Measurements from ENCODE around the gene MED10. TPM values are rescaled to one million over a fixed set of nuclear protein-coding genes. Genes with fewer than 3 reads are reported as not detected.

The MED10 gene
- total RNA-seq, 1 experiment from 2014 or later: 19.6 TPM

GRCh38 chr5:6389946-6390530 is 11.7 kb upstream of the MED10 start:
- Histone ChIP-seq H3K4me2 (ENCODE audit: low read depth, low read length, poor library complexity, severe bottlenecking) (no peak overlapping the region), H2AFZ (ENCODE audit: low read length) (no peak overlapping the region), H3K4me1 (ENCODE audit: low read length) (no peaks in the 10 kb centered on the region), H4K20me1 (ENCODE audit: insufficient read depth, low read depth, low read length) (no peaks in the 10 kb centered on the region), H3K27me3 (ENCODE audit: low read length) (no peaks in the 10 kb centered on the region), H3K27ac (ENCODE audit: low read length) (no peak overlapping the region), H3K9me2 (replicated peaks; ENCODE audit: insufficient read depth, low read length) (no peaks in the 10 kb centered on the region), H3K36me3 (ENCODE audit: insufficient read depth, low read length) (no peaks in the 10 kb centered on the region), H3K9me3 (ENCODE audit: low read length) (no peaks in the 10 kb centered on the region), H3K4me3 (ENCODE audit: low read length) (no peak overlapping the region), H3K9ac (ENCODE audit: low read length) (no peak overlapping the region), H3K79me2 (ENCODE audit: low read length) (no peaks in the 10 kb centered on the region)
- DNase-seq: no peak

- Histone ChIP-seq H3K36me3 (ENCODE audit: insufficient read depth, low read length) (no peaks in the 10 kb centered on the region), H3K4me3 (ENCODE audit: low read length) (no peak overlapping the region), H3K79me2 (ENCODE audit: low read length) (no peaks in the 10 kb centered on the region), H4K20me1 (ENCODE audit: insufficient read depth, low read depth, low read length) (no peaks in the 10 kb centered on the region), H3K4me1 (ENCODE audit: low read length) (no peaks in the 10 kb centered on the region), H3K27me3 (ENCODE audit: low read length) (no peaks in the 10 kb centered on the region), H3K9me2 (replicated peaks; ENCODE audit: insufficient read depth, low read length) (no peaks in the 10 kb centered on the region), H3K9me3 (ENCODE audit: low read length) (no peaks in the 10 kb centered on the region), H3K27ac (ENCODE audit: low read length) (no peak overlapping the region), H3K9ac (ENCODE audit: low read length) (no peak overlapping the region), H2AFZ (ENCODE audit: low read length) (no peak overlapping the region), H3K4me2 (ENCODE audit: low read depth, low read length, poor library complexity, severe bottlenecking) (no peak overlapping the region)
- no peak for DNase-seq
Observed at GRCh38 chr5:6389397-6389796, 11.1 kb upstream of the MED10 start.

- H3K9ac ChIP-seq (ENCODE audit: low read length): no peak overlapping the region
- no peaks in the 10 kb centered on the region for H4K20me1 ChIP-seq (ENCODE audit: insufficient read depth, low read depth, low read length)
- no peaks in the 10 kb centered on the region for H3K79me2 ChIP-seq (ENCODE audit: low read length)
- H3K9me3 ChIP-seq (ENCODE audit: low read length): no peaks in the 10 kb centered on the region
- no peak overlapping the region for H3K4me2 ChIP-seq (ENCODE audit: low read depth, low read length, poor library complexity, severe bottlenecking)
- H3K9me2 ChIP-seq (replicated peaks; ENCODE audit: insufficient read depth, low read length): no peaks in the 10 kb centered on the region
- no peaks in the 10 kb centered on the region for H3K4me1 ChIP-seq (ENCODE audit: low read length)
- no peak overlapping the region for H3K27ac ChIP-seq (ENCODE audit: low read length)
- no peaks in the 10 kb centered on the region for H3K27me3 ChIP-seq (ENCODE audit: low read length)
- no peaks in the 10 kb centered on the region for H3K36me3 ChIP-seq (ENCODE audit: insufficient read depth, low read length)
- no peak for DNase-seq
- H2AFZ ChIP-seq (ENCODE audit: low read length): no peak overlapping the region
- H3K4me3 ChIP-seq (ENCODE audit: low read length): no peak overlapping the region
Observed at GRCh38 chr5:6387970-6388369, 9.6 kb upstream of the MED10 start.

- no peaks in the 10 kb centered on the region for H4K20me1 ChIP-seq (ENCODE audit: insufficient read depth, low read depth, low read length)
- H3K9ac ChIP-seq (ENCODE audit: low read length): no peak overlapping the region
- H3K4me2 ChIP-seq (ENCODE audit: low read depth, low read length, poor library complexity, severe bottlenecking): no peak overlapping the region
- no peak overlapping the region for H3K4me3 ChIP-seq (ENCODE audit: low read length)
- H3K79me2 ChIP-seq (ENCODE audit: low read length): no peaks in the 10 kb centered on the region
- no peaks in the 10 kb centered on the region for H3K27me3 ChIP-seq (ENCODE audit: low read length)
- no peaks in the 10 kb centered on the region for H3K4me1 ChIP-seq (ENCODE audit: low read length)
- no peak overlapping the region for H2AFZ ChIP-seq (ENCODE audit: low read length)
- DNase-seq: no peak
- no peak overlapping the region for H3K27ac ChIP-seq (ENCODE audit: low read length)
- H3K36me3 ChIP-seq (ENCODE audit: insufficient read depth, low read length): no peaks in the 10 kb centered on the region
- H3K9me3 ChIP-seq (ENCODE audit: low read length): no peaks in the 10 kb centered on the region
- no peaks in the 10 kb centered on the region for H3K9me2 ChIP-seq (replicated peaks; ENCODE audit: insufficient read depth, low read length)
Observed at GRCh38 chr5:6386271-6386670, 7.9 kb upstream of the MED10 start.

- no peak overlapping the region for H3K9ac ChIP-seq (ENCODE audit: low read length)
- H4K20me1 ChIP-seq (ENCODE audit: insufficient read depth, low read depth, low read length): no peaks in the 10 kb centered on the region
- no peaks in the 10 kb centered on the region for H3K9me2 ChIP-seq (replicated peaks; ENCODE audit: insufficient read depth, low read length)
- H3K79me2 ChIP-seq (ENCODE audit: low read length): no peaks in the 10 kb centered on the region
- H3K27ac ChIP-seq (ENCODE audit: low read length): no peak overlapping the region
- H2AFZ ChIP-seq (ENCODE audit: low read length): no peak overlapping the region
- no peaks in the 10 kb centered on the region for H3K4me1 ChIP-seq (ENCODE audit: low read length)
- DNase-seq: no peak
- H3K9me3 ChIP-seq (ENCODE audit: low read length): no peaks in the 10 kb centered on the region
- no peaks in the 10 kb centered on the region for H3K36me3 ChIP-seq (ENCODE audit: insufficient read depth, low read length)
- no peaks in the 10 kb centered on the region for H3K27me3 ChIP-seq (ENCODE audit: low read length)
- no peak overlapping the region for H3K4me2 ChIP-seq (ENCODE audit: low read depth, low read length, poor library complexity, severe bottlenecking)
- H3K4me3 ChIP-seq (ENCODE audit: low read length): no peak overlapping the region
Observed at GRCh38 chr5:6384856-6385255, 6.5 kb upstream of the MED10 start.

GRCh38 chr5:6383376-6383775 is 5.0 kb upstream of the MED10 start:
- no peaks in the 10 kb centered on the region for H4K20me1 ChIP-seq (ENCODE audit: insufficient read depth, low read depth, low read length)
- no peak overlapping the region for H3K4me2 ChIP-seq (ENCODE audit: low read depth, low read length, poor library complexity, severe bottlenecking)
- no peaks in the 10 kb centered on the region for H3K9me3 ChIP-seq (ENCODE audit: low read length)
- no peaks in the 10 kb centered on the region; the same call in 1 of the 2 replicates for H3K79me2 ChIP-seq (ENCODE audit: low read length)
- H3K27me3 ChIP-seq (ENCODE audit: low read length): no peaks in the 10 kb centered on the region
- no peak overlapping the region for H2AFZ ChIP-seq (ENCODE audit: low read length)
- H3K36me3 ChIP-seq (ENCODE audit: insufficient read depth, low read length): no peaks in the 10 kb centered on the region
- H3K4me3 ChIP-seq (ENCODE audit: low read length): no peak overlapping the region
- H3K9me2 ChIP-seq (replicated peaks; ENCODE audit: insufficient read depth, low read length): no peaks in the 10 kb centered on the region
- no peak for DNase-seq
- no peak overlapping the region for H3K9ac ChIP-seq (ENCODE audit: low read length)
- no peak overlapping the region for H3K27ac ChIP-seq (ENCODE audit: low read length)
- peaks cover 7% of the 10 kb centered on the region for H3K4me1 ChIP-seq (ENCODE audit: low read length)

GRCh38 chr5:6379246-6379645 is 899 bp upstream of the MED10 start:
- H3K4me3 ChIP-seq (ENCODE audit: low read length): peak overlapping the region; percentile 94
- H3K9me2 ChIP-seq (replicated peaks; ENCODE audit: insufficient read depth, low read length): no peaks in the 10 kb centered on the region
- no peaks in the 10 kb centered on the region for H3K9me3 ChIP-seq (ENCODE audit: low read length)
- H3K36me3 ChIP-seq (ENCODE audit: insufficient read depth, low read length): peaks cover 23% of the 10 kb centered on the region
- peak overlapping the region; percentile 97 for H2AFZ ChIP-seq (ENCODE audit: low read length)
- H3K4me1 ChIP-seq (ENCODE audit: low read length): peaks cover 16% of the 10 kb centered on the region
- no peak for DNase-seq
- H3K79me2 ChIP-seq (ENCODE audit: low read length): peaks cover 30% of the 10 kb centered on the region
- H4K20me1 ChIP-seq (ENCODE audit: insufficient read depth, low read depth, low read length): peaks cover 22% of the 10 kb centered on the region
- no peaks in the 10 kb centered on the region for H3K27me3 ChIP-seq (ENCODE audit: low read length)
- peak overlapping the region; percentile 98 for H3K4me2 ChIP-seq (ENCODE audit: low read depth, low read length, poor library complexity, severe bottlenecking)
- peak overlapping the region; percentile 90 for H3K9ac ChIP-seq (ENCODE audit: low read length)
- no peak overlapping the region for H3K27ac ChIP-seq (ENCODE audit: low read length)

GRCh38 chr5:6378766-6379103 is 388 bp upstream of the MED10 start:
- Histone ChIP-seq H3K9ac (ENCODE audit: low read length) (peak overlapping the region; percentile 90), H3K9me3 (ENCODE audit: low read length) (no peaks in the 10 kb centered on the region), H2AFZ (ENCODE audit: low read length) (peak overlapping the region; percentile 97), H3K4me3 (ENCODE audit: low read length) (peak overlapping the region; percentile 94), H3K36me3 (ENCODE audit: insufficient read depth, low read length) (peaks cover 28% of the 10 kb centered on the region), H3K27ac (ENCODE audit: low read length) (no peak overlapping the region), H3K79me2 (ENCODE audit: low read length) (peaks cover 30% of the 10 kb centered on the region), H3K27me3 (ENCODE audit: low read length) (no peaks in the 10 kb centered on the region), H3K9me2 (replicated peaks; ENCODE audit: insufficient read depth, low read length) (no peaks in the 10 kb centered on the region), H4K20me1 (ENCODE audit: insufficient read depth, low read depth, low read length) (peaks cover 22% of the 10 kb centered on the region), H3K4me1 (ENCODE audit: low read length) (peaks cover 16% of the 10 kb centered on the region), H3K4me2 (ENCODE audit: low read depth, low read length, poor library complexity, severe bottlenecking) (peak overlapping the region; percentile 98)
- DNase-seq: no peak

- peaks cover 38% of the 10 kb centered on the region for H3K36me3 ChIP-seq (ENCODE audit: insufficient read depth, low read length)
- H3K27ac ChIP-seq (ENCODE audit: low read length): no peak overlapping the region
- H3K27me3 ChIP-seq (ENCODE audit: low read length): no peaks in the 10 kb centered on the region
- H3K9me3 ChIP-seq (ENCODE audit: low read length): no peaks in the 10 kb centered on the region
- H4K20me1 ChIP-seq (ENCODE audit: insufficient read depth, low read depth, low read length): peaks cover 22% of the 10 kb centered on the region
- peak overlapping the region; percentile 94 for H3K4me3 ChIP-seq (ENCODE audit: low read length)
- H3K4me1 ChIP-seq (ENCODE audit: low read length): peaks cover 16% of the 10 kb centered on the region
- no peaks in the 10 kb centered on the region for H3K9me2 ChIP-seq (replicated peaks; ENCODE audit: insufficient read depth, low read length)
- peak overlapping the region; percentile 98 for H3K4me2 ChIP-seq (ENCODE audit: low read depth, low read length, poor library complexity, severe bottlenecking)
- DNase-seq: peak; percentile 47
- H3K9ac ChIP-seq (ENCODE audit: low read length): peak overlapping the region; percentile 90
- H3K79me2 ChIP-seq (ENCODE audit: low read length): peaks cover 30% of the 10 kb centered on the region
- no peak overlapping the region for H2AFZ ChIP-seq (ENCODE audit: low read length)
Observed at GRCh38 chr5:6377582-6377904, 804 bp downstream of the MED10 start.
